WI38 (cell line): ENCODE results near the gene PTCH1.

Experiments used
- H3K4me3 ChIP-seq: 2 replicates; pipeline ENCODE4 v1.5.1; 2011; ENCODE audit warnings: low read depth, mild to moderate bottlenecking, control low read depth, low read length
- TF ChIP-seq, protein P1 (sequence below): IDR thresholded peaks from 2 replicates; pipeline ENCODE4 v1.5.1; 2012; ENCODE audit warnings: low read depth, mild to moderate bottlenecking, control low read depth, low read length

PTCH1 gene

DNA sequence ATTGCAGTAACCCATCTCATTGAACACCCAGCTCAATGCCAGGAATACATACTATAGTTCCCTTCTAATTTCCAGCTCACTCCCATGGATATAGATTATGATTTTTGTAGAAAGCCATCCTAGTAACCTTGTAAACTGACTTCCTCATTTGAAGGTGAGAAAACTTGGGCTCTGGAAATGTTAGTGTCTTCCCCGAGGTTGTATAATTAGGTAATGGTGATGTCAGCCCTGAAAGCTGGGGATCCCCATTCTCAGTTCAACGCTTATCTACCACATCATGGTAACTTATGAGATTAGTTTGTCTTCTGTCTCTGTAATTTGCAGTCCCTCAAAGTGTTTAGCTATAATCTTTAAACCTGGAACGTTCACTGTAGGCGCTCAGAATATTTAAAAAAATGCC is 34.6 kb upstream of the PTCH1 start:
- no peak overlapping the region for H3K4me3 ChIP-seq
- TF ChIP-seq, protein P1, sequence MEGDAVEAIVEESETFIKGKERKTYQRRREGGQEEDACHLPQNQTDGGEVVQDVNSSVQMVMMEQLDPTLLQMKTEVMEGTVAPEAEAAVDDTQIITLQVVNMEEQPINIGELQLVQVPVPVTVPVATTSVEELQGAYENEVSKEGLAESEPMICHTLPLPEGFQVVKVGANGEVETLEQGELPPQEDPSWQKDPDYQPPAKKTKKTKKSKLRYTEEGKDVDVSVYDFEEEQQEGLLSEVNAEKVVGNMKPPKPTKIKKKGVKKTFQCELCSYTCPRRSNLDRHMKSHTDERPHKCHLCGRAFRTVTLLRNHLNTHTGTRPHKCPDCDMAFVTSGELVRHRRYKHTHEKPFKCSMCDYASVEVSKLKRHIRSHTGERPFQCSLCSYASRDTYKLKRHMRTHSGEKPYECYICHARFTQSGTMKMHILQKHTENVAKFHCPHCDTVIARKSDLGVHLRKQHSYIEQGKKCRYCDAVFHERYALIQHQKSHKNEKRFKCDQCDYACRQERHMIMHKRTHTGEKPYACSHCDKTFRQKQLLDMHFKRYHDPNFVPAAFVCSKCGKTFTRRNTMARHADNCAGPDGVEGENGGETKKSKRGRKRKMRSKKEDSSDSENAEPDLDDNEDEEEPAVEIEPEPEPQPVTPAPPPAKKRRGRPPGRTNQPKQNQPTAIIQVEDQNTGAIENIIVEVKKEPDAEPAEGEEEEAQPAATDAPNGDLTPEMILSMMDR: no peak

- TF ChIP-seq, protein P1: no peak
- H3K4me3 ChIP-seq: no peak overlapping the region
Observed at GRCh38 chr9:95545831-95546567, 29.2 kb upstream of the PTCH1 start.

GRCh38 chr9:95533996-95534680 is 17.4 kb upstream of the PTCH1 start:
- TF ChIP-seq, protein P1: no peak
- H3K4me3 ChIP-seq: no peak overlapping the region

DNA sequence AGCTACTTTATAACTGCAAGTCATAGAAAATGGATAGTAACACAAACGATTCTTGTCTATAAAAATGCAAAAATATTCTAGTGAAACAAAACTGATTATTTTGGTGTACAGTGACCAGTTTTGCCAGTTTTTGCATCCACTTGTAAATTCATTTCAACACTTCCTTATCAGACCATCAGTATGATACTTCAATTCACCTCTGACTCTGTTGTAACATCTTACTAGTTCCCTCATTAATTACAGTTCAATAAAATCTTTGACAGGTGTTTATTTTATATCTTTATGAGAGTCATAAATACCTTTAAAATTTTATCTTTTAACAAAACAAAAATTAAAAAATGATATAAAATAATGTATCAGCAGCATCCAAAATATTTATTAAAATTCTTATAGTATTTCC is 13.1 kb upstream of the PTCH1 start:
- TF ChIP-seq, protein P1: no peak
- no peak overlapping the region for H3K4me3 ChIP-seq

GRCh38 chr9:95528908-95529502 is 12.2 kb upstream of the PTCH1 start:
- TF ChIP-seq, protein P1: no peak

DNA sequence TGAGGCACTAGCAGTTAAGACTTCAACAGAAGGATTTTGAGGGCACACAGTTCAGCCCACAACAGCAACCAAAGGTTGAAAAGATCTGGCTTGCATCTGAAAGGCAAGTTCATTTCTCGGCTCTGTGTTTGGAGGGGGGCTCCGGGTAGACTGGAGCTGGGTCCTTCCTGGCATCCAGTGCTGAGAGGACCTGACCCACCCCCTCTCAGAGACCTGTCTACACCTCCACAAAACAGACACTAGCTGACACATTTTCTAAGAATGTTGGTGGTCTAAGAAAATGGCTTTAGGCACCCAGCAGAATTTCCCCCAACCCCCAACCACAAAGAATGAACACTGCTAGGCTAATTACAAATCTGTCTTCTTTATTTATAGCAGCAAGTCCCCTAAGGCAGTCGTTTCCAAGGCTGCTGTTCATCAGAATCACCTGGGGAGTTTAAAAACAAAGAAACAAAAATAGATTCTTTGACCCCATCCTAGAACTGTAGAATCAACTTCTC is 6.2 kb upstream of the PTCH1 start:
- TF ChIP-seq, protein P1: no peak
- H3K4me3 ChIP-seq: no peak overlapping the region

More at GRCh38 chr9:95528908-95529502, 12.2 kb upstream of the PTCH1 start:
- no peak overlapping the region for H3K4me3 ChIP-seq

GRCh38 chr9:95521699-95522098 is 4.9 kb upstream of the PTCH1 start:
- TF ChIP-seq, protein P1: no peak
- no peak overlapping the region for H3K4me3 ChIP-seq
